GM19455 (cell line): ENCODE measurements around the gene SUPT4H1.

Experiments used
- ATAC-seq: cut with Tn5 transposase; IDR thresholded peaks from one replicate; pipeline ENCODE4 v1.9.1; 2021; ENCODE audit not compliant: unreplicated experiment

Gene SUPT4H1

DNA sequence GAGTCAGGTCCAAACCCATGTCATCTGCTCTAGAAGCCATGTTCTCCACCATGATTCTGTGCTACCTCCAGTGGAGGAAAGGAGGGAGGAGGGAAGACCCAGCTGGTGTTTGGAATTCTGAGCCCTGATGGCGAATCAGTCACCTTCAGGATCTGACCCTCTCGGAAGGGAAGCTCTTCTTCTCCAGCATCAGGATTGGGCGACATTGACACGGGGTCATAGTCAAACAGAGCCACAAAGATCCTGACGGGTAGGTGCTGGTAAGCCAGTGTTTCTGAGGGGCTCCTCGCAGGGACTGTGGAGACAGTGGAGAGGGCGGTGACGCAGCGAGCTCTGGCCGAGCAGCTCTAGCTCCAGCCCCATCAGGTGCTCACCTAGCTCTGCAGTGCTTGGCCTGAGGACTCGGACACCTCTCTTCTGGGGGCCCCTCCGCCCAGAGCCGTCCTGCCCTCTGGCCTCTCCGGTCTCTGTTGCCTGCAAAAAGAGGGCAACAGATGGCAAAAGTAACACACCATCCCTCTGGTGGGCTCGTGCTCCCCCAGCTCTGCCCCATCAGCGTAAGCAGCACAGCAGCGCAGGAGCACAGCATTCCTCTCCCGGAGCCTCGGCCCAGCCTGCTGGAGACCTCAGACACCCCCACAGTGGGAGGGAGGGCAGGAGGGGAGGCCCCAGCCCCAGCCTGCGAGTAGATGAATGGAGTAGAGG, 44.4 kb downstream of the SUPT4H1 start:
- no peak for ATAC-seq

DNA sequence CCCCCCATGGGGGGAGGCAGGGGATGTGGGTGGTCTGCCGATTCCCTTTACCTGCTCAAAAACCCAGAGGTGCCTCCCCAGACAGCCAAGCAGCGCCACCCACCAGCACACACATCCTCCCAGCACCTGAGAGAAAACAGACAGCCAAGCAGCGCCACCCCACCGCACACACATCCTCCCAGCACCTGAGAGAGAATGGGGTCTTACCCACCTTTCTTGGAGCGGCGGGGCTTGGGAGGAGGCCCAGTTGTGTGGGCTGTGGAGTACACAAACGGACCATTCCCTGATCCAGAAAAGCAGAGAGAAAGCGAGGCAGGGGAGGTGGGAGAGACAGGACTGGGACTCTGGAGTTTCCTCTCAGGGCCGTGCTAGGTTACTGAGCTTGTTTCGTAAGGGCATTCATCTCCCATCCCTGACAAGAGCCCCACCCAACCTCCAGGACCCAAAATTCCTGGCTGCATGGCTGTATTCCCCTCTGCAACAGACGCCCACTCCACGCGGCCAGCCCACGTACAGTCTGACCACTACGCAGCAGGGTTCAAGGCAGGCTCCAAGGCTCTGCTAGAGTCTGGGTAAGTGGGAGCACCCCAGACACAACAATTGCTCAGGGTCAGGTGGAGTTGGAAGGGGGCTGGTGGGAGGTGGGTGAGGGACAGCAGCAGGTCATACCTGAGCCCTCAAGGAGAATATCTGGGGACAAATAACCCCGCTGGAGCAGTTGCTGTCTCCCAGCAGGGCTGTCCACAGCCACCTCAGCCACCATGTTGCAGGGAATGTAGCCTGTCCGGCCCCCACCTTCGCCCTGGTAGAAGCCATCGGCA, 45.7 kb downstream of the SUPT4H1 start:
- ATAC-seq, result no peak

DNA sequence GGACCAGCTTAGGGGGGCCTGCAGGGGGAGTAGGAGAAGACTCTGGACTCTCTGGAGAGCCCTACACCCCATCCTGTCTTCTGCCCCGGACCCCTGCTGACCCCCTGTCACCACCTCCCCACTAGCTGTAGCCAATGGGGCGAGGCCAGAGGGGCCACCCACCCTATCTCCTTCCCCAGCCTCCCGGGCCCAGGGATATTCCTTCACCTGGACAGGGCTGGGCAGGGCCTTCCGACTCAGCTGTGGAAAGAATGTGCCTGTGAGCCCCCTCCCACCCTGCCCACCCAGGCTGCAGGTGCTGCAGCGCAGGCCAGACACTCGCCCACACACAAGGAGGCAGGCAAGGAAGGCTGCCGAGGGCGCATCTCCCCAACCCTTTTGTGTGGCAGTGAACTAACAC, 46.4 kb downstream of the SUPT4H1 start:
- ATAC-seq, result no peak

DNA sequence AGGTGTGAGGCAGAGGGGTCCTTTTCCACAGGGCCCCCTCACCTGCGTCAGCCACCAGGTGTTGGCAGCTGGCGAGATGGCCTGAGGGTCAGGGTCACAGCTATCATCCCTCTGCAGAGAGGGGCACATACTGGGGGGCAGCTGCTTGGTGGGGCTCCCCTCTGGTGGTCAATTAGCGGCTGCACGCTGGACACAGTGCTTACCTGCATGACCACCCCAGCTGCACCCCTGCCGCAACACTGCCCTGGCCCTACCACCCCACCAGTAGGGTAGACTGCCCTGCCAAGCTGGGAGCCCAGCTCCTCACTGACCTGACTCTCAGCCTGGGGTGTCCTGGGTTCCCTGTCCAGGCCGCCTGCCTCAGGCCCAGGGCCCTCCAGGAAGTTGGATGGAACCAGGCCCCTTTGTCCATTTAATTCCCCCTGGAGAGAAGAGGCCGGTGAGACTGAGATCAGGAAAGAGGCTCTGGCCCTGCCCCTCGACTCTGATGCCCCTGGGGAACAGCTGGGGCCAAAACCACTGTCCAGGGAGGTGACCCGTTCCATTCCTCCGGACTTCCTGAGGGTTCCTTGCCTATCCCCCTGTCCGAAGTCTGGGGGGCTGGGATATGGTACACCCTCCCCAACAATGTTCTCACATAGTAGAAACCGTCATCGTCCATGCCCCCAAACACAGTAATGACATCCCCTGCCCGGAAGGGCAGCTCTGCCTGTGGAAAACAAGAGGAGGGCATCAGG, 47.1 kb downstream of the SUPT4H1 start:
- ATAC-seq, result no peak

DNA sequence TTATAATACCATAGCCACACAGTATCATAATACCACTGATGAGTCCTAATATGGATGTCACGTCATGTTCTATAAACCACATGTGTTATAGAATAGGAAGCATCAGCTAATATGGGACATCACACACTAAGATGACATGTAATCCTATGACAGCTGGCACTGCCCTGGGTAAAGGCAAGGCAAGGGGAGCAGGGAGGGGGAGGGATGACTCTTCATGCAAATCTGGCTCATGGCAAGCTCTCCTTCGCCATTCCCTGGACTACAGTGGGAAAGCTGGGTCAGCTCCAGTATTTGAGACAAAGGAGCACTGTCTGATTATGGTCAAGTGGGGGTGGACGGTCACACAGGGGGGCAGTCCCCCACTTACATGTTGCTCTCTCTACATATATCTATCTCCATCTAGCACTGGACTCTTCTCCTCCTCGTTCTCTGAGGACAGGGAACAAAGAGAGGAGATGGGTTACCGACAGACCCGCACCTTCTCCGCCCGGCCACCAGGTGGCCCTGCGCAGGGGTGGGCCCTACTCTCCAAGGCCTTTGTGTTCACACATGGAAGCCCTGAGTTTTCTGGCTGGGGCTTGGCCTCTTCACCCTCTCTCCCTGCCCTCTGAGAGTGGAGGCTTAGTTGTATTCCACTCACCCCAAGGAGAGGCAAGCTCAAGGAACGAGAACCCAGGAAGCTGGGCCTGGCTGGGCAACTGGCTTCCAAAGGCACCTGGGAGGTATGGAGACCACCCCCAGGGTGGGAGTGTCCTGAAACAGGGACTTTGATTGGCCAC, 47.8 kb downstream of the SUPT4H1 start:
- ATAC-seq, result no peak

DNA sequence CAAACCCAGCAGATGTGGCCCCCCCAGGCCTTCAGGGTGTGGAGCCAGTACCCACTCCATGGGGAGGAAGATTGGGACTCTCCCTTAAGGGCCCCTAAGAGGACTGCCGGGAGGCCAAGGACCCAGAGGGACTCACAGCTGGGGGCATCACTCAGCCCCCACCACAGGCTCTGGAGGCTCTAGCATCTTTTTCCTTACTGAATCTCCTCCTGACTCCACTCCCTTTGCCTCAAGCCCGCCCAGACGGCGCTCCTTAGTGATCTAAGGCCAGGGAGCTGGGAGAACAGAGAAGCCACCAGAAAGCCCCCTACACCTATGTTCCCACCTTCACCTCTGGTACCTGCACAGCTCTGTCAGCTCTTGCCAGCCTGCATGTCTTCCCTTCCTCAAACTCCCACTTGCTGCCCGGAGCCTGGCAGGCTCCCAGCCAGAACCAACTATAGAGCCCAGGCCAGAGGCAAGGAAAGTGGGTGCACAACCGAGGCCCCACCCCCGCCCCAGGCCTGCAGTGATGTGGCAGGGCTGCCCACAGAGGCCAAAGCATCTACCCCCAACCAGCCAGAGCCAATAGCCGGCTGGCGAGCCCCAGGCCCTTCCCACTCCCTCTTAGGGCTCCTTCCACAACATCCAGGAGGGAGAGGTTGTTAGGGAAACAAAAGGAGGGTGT, 48.9 kb downstream of the SUPT4H1 start:
- ATAC-seq, result no peak

DNA sequence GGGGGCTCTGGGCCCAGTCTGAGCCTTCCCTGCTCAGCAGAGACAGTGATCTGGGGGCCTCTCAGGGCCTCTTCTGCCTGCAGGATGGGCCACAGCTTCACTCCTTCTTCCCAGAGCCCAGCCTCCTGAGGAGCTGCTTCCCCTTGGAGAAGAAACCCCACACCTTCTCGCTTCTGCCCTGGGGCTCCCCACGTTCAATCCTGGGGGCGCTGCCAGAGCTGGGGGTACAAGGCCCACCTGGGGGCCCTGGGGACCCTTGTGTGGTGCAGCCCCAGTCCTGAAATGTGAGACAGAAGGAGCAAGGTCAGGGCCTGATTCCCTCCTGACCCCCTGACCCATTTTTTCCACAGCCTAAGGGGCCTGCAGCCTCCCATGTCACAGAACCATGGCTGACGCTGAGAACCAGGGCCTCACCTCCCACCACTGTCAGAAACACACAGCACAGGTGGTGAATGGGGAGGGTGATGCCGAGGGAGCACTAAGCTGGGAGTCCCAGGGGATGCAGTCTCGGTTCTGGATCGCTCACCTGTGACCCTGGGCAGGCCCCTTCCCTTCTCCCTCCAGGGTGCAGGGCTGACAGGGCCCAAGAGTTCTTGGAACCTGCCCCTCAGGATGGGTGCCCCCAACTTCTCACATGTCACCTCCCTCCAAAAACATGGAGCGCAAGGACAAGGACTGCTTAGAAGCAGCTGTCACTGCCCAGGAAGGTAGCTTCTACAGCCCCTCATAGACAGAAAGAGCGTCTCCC, 49.7 kb downstream of the SUPT4H1 start:
- no peak for ATAC-seq

DNA sequence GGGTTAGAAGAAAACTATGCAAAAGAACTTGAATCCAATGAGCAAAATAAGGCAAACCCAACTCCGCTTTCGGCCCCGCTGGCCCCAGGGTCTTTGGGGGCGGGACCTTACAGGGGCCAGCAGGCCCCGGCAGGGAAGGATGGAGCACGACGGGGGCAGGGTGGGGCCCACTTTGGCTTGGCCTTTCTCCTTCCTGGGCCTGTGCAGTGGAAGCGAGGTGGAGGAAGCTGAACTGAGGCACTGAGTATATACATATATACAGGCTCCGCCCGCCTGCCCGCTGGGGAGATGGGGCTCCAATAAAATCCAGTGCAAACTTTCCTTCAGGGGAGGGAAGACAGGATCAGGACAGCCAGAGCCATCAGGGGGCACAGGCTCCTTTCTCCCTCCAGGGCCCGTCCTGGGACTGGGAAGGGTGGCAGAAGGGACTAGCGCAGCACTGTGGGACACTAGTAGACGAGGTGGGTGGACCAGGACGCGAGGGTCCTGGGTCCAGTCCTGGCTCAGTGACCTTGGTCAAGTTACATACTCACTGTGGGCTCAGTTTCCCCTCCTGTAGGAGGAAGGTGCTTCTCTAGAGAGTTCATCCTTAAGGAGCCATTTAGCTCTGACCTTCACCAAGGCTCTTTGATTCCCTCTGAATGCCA, 50.4 kb downstream of the SUPT4H1 start:
- ATAC-seq, result no peak

DNA sequence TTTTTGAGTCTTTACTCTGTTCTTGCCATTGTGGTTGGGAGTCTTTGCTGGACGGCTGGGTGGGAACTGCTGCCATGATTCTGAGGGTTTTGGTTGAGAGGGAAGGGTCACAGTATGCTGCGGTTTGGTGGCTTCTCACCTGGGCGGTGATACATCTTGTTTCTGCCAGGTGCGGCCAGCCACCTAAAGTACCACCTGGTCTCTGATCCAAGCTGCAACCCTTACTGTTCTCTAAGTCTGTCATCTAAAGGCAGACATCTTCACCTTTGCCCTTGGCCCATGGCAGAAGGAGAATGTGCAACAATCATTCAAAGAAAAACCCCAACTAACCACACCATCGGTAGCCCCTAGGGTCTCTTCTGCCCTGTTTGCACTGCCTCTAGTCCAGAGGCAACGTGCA, 51.7 kb downstream of the SUPT4H1 start:
- ATAC-seq, result no peak
